ENCODE results near the gene COL1A1.
A peak's percentile ranks its signal among the peaks of the same experiment; 100 is the strongest.

Gene COL1A1

DNA sequence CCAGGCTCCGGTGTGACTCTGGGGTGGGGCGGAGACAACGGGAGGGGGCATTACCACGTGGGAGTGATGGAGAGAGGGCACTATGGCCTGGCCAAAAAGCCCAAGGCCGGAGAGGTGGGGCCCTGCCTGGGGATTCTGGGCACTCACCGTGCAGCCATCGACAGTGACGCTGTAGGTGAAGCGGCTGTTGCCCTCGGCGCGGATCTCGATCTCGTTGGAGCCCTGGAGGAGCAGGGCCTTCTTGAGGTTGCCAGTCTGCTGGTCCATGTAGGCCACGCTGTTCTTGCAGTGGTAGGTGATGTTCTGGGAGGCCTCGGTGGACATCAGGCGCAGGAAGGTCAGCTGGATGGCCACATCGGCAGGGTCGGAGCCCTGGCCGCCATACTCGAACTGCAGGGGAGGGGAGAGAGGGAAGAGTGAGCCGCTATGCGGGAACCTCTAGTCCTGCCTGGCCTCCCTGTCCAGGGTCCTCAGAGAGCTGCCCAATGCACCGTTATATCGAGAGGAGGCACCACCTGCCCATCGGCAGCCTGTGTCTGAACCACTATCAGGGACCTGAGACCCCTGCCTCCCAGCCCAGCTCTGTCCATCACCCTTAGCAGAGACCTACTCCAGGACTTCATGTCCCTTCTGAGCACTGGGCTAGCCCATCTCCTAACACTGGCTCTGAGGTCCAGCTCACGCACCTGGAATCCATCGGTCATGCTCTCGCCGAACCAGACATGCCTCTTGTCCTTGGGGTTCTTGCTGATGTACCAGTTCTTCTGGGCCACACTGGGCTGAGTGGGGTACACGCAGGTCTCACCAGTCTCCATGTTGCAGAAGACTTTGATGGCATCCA lies 15.6 kb downstream of the COL1A1 start:
- no peak for DNase-seq

DNA sequence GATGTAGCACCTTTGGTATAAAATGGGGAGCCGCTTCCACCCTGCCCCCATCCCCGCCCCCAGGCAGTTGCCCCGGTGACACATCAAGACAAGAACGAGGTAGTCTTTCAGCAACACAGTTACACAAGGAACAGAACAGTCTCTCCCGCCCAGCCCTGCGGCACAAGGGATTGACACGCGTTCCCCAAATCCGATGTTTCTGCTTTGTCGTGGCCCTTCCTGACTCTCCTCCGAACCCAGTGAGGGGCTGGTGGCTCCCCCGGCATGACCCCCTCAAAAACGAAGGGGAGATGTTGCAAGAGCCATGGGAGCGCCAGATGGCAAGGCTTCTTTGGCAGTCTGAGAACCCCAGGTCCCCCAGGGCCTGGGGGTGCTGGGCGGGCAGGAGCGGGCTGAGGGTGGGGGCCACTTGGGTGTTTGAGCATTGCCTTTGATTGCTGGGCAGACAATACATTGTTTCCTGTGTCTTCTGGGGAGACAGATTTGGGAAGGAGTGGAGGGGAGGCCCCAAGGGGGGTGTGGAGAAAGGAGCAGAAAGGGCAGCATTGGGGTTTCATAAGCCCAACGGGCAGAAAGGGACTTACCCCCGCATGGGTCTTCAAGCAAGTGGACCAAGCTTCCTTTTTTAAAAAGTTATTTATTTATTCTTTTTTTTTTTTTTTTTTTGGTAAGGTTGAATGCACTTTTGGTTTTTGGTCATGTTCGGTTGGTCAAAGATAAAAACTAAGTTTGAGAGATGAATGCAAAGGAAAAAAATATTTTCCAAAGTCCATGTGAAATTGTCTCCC lies 16.6 kb downstream of the COL1A1 start:
- DNase-seq = no peak

- no peak for DNase-seq
These were observed 17.4 kb downstream of the COL1A1 start for GRCh38 chr17:50184064-50184463.

DNA sequence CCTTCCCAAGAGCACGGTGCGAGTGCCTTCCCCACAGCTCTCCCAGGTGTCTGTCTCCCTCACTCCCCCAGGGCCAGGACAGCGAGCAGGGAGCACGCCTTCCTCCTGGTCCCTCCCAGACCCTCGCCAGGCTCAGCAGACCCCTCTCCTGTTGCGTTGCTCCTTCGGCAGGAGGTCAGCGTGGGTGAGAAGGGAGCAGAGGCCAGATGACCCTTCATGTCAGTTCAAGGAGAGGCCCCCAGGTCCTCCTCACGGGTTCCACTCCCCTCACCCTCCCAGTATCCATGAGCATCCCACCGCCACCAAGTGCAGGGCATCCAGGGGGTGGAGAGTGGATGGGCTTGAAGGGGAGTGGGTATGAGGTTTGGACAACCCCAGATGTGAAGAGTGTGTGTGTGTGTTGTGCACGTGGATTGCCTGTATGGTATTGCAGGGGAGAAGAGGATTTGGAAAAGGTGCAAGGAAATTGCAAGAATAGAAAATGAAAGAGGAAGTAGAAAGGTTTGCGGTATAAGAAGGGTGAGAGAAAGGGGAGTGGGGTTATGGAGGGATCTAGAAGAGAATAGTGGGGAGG lies 17.9 kb downstream of the COL1A1 start:
- no peak for DNase-seq

DNA sequence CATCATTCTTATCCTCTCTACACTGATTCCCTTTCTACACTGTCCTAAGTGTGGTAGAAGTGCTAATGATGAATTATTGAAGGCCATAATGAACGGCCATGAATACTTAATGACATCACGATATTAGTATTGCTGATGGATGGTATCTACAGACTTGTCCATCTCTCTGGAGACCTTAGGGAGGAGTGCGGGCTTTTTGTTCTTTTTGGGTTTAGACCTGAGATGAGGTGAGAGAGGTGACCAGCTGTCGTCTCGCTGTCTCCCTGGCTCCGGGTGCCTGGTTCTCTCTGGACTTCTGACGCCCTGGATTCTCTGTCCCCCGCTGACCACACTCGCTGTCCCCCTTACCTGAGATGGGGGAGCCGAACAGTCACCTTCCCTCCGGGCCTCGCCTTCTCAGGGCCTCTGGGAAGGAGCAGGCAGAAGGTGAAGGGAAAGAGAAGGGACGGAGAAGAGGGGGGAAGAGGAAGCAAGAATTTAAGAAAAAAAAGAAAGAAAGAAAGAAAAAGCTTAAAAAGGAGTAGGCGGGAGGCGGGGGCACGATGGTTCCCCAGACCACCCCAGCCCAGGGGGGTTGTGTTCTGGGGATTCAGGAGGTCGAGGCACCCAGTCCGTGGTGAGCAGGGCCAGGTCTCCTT lies 18.5 kb downstream of the COL1A1 start:
- DNase-seq = no peak

- DNase-seq = no peak
These were observed 19.6 kb downstream of the COL1A1 start for GRCh38 chr17:50181591-50182560.

- DNase-seq = no peak
These were observed 20.3 kb downstream of the COL1A1 start for GRCh38 chr17:50181144-50181543.

DNA sequence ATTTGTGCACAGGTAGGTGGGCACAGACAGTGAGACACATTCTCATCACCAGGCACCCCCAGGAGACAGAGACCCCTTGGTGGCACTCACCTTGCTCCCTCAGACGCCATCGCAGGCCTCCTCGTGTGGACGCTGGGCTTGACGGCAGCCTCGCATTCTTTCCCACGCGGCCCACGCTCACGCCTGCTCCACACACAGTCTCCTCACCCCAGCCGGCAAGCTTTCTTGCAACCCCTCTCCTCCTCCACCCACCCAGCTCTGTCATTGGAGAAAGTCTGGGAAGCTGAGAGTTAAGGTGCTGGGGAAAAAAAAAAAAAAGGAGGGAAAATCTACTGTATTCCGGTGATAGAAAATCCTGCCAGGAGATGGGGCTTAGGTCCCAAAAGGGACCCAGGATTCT lies 20.8 kb downstream of the COL1A1 start:
- DNase-seq = no peak

DNA sequence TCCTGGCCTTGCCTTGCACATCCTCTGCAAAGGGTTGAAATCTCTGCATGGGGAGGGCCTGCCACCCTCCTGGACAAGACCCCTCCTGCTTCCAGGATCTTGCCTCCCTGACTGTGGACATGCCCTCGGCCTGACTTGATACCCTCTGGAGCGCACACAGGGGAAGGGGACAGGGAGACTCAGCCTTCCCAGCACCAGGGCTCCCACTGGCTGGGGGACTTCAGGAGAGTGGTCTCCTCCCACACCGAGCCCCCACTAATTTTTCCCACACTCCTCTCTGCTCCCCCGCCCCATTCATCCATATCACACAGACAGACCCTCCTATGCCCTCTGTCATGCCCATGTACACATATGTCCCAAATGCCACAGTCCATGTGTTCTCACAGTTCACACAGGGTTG lies 21.3 kb downstream of the COL1A1 start:
- DNase-seq = no peak

- peak; percentile 98 for DNase-seq
These were observed 23.2 kb downstream of the COL1A1 start for GRCh38 chr17:50177983-50178834.

- DNase-seq = no peak
These were observed 24.0 kb downstream of the COL1A1 start for GRCh38 chr17:50177476-50177875.

- DNase-seq = no peak
These were observed 24.7 kb downstream of the COL1A1 start for GRCh38 chr17:50176559-50177357.

DNA sequence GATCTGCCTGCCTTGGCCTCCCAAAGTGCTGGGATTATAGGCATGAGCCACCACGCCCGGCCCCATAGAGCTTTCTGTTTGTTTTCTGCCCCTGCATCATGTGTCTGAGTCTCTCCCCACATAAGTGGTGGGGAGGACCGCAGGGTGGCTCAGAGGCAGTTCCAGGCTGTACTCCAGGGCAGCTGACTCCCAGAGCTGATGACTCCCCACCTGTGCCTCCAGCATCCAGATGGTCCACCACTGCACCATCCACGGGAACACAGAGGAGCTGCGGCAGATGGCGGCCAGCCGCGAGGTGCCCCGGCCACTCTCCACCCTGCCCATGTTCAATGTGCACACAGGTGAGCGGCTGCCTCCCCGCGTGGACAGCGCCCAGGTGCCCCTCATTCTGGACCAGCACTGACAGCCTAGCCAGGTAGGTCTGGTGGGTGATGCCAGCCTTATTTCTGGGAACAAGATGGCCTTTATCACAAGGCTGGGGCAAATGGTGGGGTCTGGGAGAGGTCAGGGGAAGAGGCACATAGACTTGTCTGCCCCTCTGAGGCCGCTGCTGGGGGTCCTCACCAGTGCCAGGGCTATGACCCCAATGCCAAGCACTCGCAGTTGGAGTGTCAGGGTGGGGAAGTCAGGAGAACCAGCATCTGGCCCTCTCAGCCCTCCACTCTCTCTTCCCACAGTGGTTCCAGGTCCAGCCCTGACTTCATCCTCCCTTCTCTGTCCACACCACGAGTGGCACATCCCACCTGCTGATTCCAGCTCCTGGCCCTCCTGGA lies 26.2 kb downstream of the COL1A1 start:
- DNase-seq = no peak

- DNase-seq = no peak
These were observed 27.0 kb downstream of the COL1A1 start for GRCh38 chr17:50174444-50174843.

DNA sequence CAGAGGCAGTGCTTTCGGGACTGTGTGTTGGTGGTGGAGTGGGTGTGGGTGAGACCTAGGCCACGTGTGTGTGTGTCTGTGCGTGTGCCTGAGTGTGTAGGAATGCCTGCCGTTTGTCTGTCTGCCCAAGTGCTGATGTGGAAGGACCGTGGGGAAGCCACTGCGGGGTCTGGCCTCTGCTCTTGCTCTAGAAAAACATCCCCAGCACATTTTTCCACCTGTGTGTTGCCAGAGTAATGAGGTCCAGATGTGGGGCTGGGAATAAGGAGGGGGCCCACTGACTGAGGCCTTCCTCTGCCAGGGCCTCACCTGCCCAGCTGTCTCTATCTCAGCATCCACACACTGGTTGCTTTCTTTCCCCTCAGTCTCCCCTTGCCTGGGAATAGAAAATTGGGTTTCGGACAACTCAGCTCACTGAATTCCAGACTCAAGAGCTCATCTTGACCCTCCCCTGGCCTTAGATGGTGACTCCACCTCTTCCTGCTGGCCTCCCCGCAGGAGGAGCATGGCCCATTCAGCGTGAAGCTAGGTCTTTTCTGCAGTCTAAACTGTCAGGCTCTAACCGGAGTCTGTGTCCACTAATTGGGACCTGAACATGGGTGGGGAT lies 28.0 kb downstream of the COL1A1 start:
- DNase-seq = peak; percentile 92

DNA sequence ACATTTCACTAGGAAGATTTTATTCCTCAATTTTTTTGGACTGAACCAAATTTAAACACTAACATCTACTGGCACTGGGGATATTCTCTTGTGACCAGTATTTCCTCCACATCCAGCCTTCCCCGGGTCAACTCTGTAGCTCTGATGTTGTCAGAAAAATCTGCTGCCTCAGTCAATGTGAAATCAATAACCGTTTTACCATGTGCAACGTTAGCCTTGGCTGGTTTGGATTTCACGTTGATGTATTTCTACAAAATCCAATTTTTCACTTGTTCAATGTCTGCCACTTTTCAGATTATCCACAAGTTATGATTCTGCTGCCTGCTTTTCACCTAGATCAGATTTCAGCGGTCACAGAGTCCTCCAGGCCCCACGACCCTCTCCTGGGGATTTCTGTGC lies 28.5 kb downstream of the COL1A1 start:
- no peak for DNase-seq

GRCh38 chr17:50172130-50172529 lies 29.3 kb downstream of the COL1A1 start:
- DNase-seq = no peak

- no peak for DNase-seq
These were observed 29.9 kb downstream of the COL1A1 start for GRCh38 chr17:50171371-50172071.

All from islet precursor cell (in vitro differentiated cells).